ENCODE data around the gene ASB2. TPM values are rescaled to one million over a fixed set of nuclear protein-coding genes. Genes with fewer than 3 reads are reported as not detected.
A peak's percentile ranks its signal among the peaks of the same experiment; 100 is the strongest.

Gene ASB2
- polyA plus RNA-seq, 1 experiment = 0.06 TPM

- TF ChIP-seq CTCF (IDR thresholded peaks at IDR 0.05; ENCODE audit: insufficient read depth, low read depth, low read length) = peak; percentile 67
- no peak overlapping the region for H3K4me3 ChIP-seq (ENCODE audit: low read depth, low read length)
- no peak for DNase-seq (ENCODE audit: low read depth)
- POLR2A ChIA-PET = no interaction called here
- no peaks in the 10 kb centered on the region for H3K27me3 ChIP-seq (ENCODE audit: control insufficient read depth, insufficient read depth, low read length)
- CTCF ChIA-PET = interaction anchor here (1.5 to 2.4 kb wide), 3 partner anchors 9 to 33 kb away, joined by 4 to 6 read pairs (median 6); no protein-coding TSS in a partner anchor
- no peaks in the 10 kb centered on the region for H3K36me3 ChIP-seq (ENCODE audit: control insufficient read depth, insufficient read depth, low read length)
Measured at GRCh38 chr14:93906341-93907329, 69.7 kb downstream of the ASB2 start.

GRCh38 chr14:93905623-93906022 is 70.7 kb downstream of the ASB2 start:
- H3K4me3 ChIP-seq (ENCODE audit: low read depth, low read length) = no peak overlapping the region
- no peak for DNase-seq (ENCODE audit: low read depth)
- CTCF ChIA-PET = interaction anchor here (1.5 to 2.7 kb wide), 2 partner anchors 10 to 17 kb away, joined by 4 to 7 read pairs; no protein-coding TSS in a partner anchor
- no peaks in the 10 kb centered on the region for H3K27me3 ChIP-seq (ENCODE audit: control insufficient read depth, insufficient read depth, low read length)
- TF ChIP-seq CTCF (IDR thresholded peaks at IDR 0.05; ENCODE audit: insufficient read depth, low read depth, low read length) = no peak
- POLR2A ChIA-PET = no interaction called here
- H3K36me3 ChIP-seq (ENCODE audit: control insufficient read depth, insufficient read depth, low read length) = no peaks in the 10 kb centered on the region

- Histone ChIP-seq H3K36me3 (ENCODE audit: control insufficient read depth, insufficient read depth, low read length) (no peaks in the 10 kb centered on the region), H3K4me3 (ENCODE audit: low read depth, low read length) (no peak overlapping the region), H3K27me3 (ENCODE audit: control insufficient read depth, insufficient read depth, low read length) (no peaks in the 10 kb centered on the region)
- TF ChIP-seq CTCF (IDR thresholded peaks at IDR 0.05; ENCODE audit: insufficient read depth, low read depth, low read length) = peak; percentile 18; the same call in 1 of the 2 replicates
- CTCF ChIA-PET = interaction anchor here (2.2 to 2.7 kb wide), 2 partner anchors 8 to 248 kb away, joined by 7 to 10 read pairs; no protein-coding TSS in a partner anchor
- DNase-seq (ENCODE audit: low read depth) = no peak
- POLR2A ChIA-PET = no interaction called here
Measured at GRCh38 chr14:93903342-93904184, 72.8 kb downstream of the ASB2 start.

- DNase-seq (ENCODE audit: low read depth) = no peak
- no peak overlapping the region for H3K4me3 ChIP-seq (ENCODE audit: low read depth, low read length)
- CTCF ChIA-PET = interaction anchor here (0.6 to 2.7 kb wide), 4 partner anchors 7 to 247 kb away, joined by 3 to 10 read pairs (median 5); no protein-coding TSS in a partner anchor
- no peak for TF ChIP-seq CTCF (IDR thresholded peaks at IDR 0.05; ENCODE audit: insufficient read depth, low read depth, low read length)
- POLR2A ChIA-PET = no interaction called here
- no peaks in the 10 kb centered on the region for H3K36me3 ChIP-seq (ENCODE audit: control insufficient read depth, insufficient read depth, low read length)
- H3K27me3 ChIP-seq (ENCODE audit: control insufficient read depth, insufficient read depth, low read length) = no peaks in the 10 kb centered on the region
Measured at GRCh38 chr14:93902619-93903307, 73.6 kb downstream of the ASB2 start.
